Loucy (cell line): ENCODE results near the gene NUDT3.

Experiments used
- H2AFZ ChIP-seq: fragments of 200-600 bp; sonication (generic); 2 replicates; pipeline ENCODE4 v1.6.0; 2016; ENCODE audit warnings: antibody characterized with exemption, mild to moderate bottlenecking, low read length, moderate library complexity
- H3F3A ChIP-seq: fragments of 200-600 bp; 2 replicates; pipeline ENCODE4 v1.6.0; 2016; ENCODE audit warnings: antibody characterized with exemption, low read depth, mild to moderate bottlenecking
- H3K27me3 ChIP-seq: fragments of 200-600 bp; sonication (generic); 2 replicates; pipeline ENCODE4 v1.6.1; 2014; ENCODE audit warnings: low read length, mild to moderate bottlenecking; ENCODE audit not compliant: insufficient read depth, poor library complexity, severe bottlenecking
- H3K36me3 ChIP-seq: fragments of 200-600 bp; sonication (generic); 2 replicates; pipeline ENCODE4 v1.6.1; 2016; ENCODE audit warnings: low read length; ENCODE audit not compliant: insufficient read depth
- H3K4me1 ChIP-seq: fragments of 200-600 bp; sonication (generic); 2 replicates; pipeline ENCODE4 v1.5.1; 2014; ENCODE audit warnings: low read length, mild to moderate bottlenecking; ENCODE audit not compliant: insufficient read depth, poor library complexity, severe bottlenecking
- H3K4me2 ChIP-seq: fragments of 200-600 bp; sonication (generic); 2 replicates; pipeline ENCODE4 v1.6.0; 2014; ENCODE audit warnings: antibody characterized with exemption, low read length, low read depth, mild to moderate bottlenecking; ENCODE audit not compliant: poor library complexity, severe bottlenecking
- H3K4me3 ChIP-seq: fragments of 200-600 bp; sonication (generic); 2 replicates; pipeline ENCODE4 v1.5.1; 2014; ENCODE audit warnings: low read length, mild to moderate bottlenecking, mixed read lengths; ENCODE audit not compliant: poor library complexity, severe bottlenecking
- H3K79me2 ChIP-seq: fragments of 200-600 bp; sonication (generic); 2 replicates; pipeline ENCODE4 v1.6.1; 2014; ENCODE audit warnings: low read length; ENCODE audit not compliant: insufficient read depth
- H3K9ac ChIP-seq: fragments of 200-600 bp; sonication (generic); 2 replicates; pipeline ENCODE4 v1.6.0; 2014; ENCODE audit warnings: mild to moderate bottlenecking, low read depth, low read length, moderate library complexity; ENCODE audit not compliant: poor library complexity, severe bottlenecking
- H3K9me2 ChIP-seq: fragments of 200-600 bp; sonication (generic); replicated peaks from 2 replicates; pipeline ENCODE4 v1.6.1; 2016; ENCODE audit warnings: low read depth, low read length, mixed read lengths
- H3K9me3 ChIP-seq: fragments of 200-600 bp; sonication (generic); 2 replicates; pipeline ENCODE4 v1.6.1; 2014; ENCODE audit warnings: mild to moderate bottlenecking, antibody characterized with exemption, low read length, low read depth; ENCODE audit not compliant: insufficient read depth
- H4K20me1 ChIP-seq: fragments of 200-600 bp; sonication (generic); 2 replicates; pipeline ENCODE4 v1.6.0; 2014; ENCODE audit warnings: antibody characterized with exemption, low read length, mild to moderate bottlenecking; ENCODE audit not compliant: insufficient read depth, poor library complexity, severe bottlenecking
- EZH2phosphoT487 ChIP-seq: fragments of 200-600 bp; IDR thresholded peaks from 2 replicates; pipeline ENCODE4 v1.6.1; 2018; ENCODE audit warnings: antibody characterized with exemption, mild to moderate bottlenecking, moderate library complexity, borderline replicate concordance
- TF ChIP-seq, protein P1 (sequence below): fragments of 200-600 bp; sonication (generic); conservative IDR thresholded peaks from 2 replicates; pipeline ENCODE4 v1.5.1; 2014; ENCODE audit warnings: mild to moderate bottlenecking, antibody characterized with exemption, low read length

Gene NUDT3

DNA sequence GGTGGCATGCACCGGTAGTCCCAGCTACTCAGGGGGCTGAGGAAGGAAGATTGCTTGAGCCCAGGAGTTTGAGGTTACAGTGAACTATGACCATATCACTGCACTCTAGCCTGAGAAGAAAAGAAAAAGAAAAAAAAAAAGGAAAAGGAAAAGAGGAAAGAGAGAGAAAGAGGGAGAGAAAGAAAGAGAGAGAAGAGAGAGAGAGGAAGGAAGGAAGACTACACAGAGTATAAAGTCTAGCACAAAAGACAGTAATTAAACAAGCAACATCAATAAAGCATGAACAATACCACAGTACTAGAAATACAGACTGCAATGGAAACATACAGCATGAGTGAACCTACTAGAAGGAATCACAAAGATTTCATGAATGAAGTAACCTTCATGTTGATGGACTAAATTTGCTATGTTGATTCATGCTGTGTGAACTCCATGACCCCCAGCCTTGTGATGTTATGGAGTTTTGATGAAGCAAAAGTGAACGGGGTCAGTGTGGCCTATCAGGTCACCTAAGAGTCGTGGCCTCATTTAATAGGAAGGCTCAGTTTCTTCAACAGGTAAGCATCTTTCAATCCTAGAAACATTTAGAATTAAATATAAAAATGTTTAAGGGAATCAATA is 57.6 kb downstream of the NUDT3 start:
- no peaks in the 10 kb centered on the region for H4K20me1 ChIP-seq
- no peak overlapping the region for H3K9ac ChIP-seq
- TF ChIP-seq, protein P1, sequence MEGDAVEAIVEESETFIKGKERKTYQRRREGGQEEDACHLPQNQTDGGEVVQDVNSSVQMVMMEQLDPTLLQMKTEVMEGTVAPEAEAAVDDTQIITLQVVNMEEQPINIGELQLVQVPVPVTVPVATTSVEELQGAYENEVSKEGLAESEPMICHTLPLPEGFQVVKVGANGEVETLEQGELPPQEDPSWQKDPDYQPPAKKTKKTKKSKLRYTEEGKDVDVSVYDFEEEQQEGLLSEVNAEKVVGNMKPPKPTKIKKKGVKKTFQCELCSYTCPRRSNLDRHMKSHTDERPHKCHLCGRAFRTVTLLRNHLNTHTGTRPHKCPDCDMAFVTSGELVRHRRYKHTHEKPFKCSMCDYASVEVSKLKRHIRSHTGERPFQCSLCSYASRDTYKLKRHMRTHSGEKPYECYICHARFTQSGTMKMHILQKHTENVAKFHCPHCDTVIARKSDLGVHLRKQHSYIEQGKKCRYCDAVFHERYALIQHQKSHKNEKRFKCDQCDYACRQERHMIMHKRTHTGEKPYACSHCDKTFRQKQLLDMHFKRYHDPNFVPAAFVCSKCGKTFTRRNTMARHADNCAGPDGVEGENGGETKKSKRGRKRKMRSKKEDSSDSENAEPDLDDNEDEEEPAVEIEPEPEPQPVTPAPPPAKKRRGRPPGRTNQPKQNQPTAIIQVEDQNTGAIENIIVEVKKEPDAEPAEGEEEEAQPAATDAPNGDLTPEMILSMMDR: no peak
- no peak for TF ChIP-seq EZH2phosphoT487
- no peak overlapping the region for H3K4me2 ChIP-seq
- peaks cover 27% of the 10 kb centered on the region for H3K4me1 ChIP-seq
- H3K4me3 ChIP-seq: no peak overlapping the region
- no peak overlapping the region for H2AFZ ChIP-seq
- H3K36me3 ChIP-seq: peaks cover 14% of the 10 kb centered on the region; the same call in 1 of the 2 replicates
- no peaks in the 10 kb centered on the region for H3K27me3 ChIP-seq
- no peaks in the 10 kb centered on the region for H3K9me2 ChIP-seq
- no peaks in the 10 kb centered on the region for H3K9me3 ChIP-seq
- no peaks in the 10 kb centered on the region for H3F3A ChIP-seq
- peaks cover 15% of the 10 kb centered on the region; the same call in 1 of the 2 replicates for H3K79me2 ChIP-seq

DNA sequence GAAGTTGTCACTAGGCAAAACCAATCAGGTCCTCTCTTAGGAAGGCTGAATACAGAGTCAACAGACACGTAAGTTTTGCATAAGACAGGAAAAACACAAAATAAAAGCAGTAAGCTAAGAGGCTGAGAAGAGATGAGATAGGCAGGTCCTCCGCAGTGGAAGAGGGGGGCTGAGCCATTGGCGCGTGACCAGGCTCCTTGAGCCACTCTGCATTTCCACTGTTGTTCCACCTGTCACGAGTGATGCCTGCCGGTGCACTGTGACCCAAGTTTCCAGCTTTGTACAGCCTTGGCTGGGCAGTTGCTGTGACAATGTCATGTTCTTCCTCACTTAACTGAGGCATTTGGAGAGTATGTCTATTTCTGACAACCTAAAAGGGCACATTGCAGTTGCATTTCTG is 58.6 kb downstream of the NUDT3 start:
- Histone ChIP-seq H3K27me3 (no peaks in the 10 kb centered on the region), H3K4me2 (no peak overlapping the region), H3K4me3 (no peak overlapping the region), H3F3A (no peaks in the 10 kb centered on the region), H3K79me2 (peaks cover 15% of the 10 kb centered on the region; the same call in 1 of the 2 replicates), H3K36me3 (peaks cover 3% of the 10 kb centered on the region; the same call in 1 of the 2 replicates), H3K9me3 (no peaks in the 10 kb centered on the region), H2AFZ (no peak overlapping the region), H4K20me1 (no peaks in the 10 kb centered on the region), H3K9me2 (no peaks in the 10 kb centered on the region), H3K9ac (no peak overlapping the region), H3K4me1 (peaks cover 27% of the 10 kb centered on the region)
- no peak for TF ChIP-seq EZH2phosphoT487
- TF ChIP-seq, protein P1: no peak

DNA sequence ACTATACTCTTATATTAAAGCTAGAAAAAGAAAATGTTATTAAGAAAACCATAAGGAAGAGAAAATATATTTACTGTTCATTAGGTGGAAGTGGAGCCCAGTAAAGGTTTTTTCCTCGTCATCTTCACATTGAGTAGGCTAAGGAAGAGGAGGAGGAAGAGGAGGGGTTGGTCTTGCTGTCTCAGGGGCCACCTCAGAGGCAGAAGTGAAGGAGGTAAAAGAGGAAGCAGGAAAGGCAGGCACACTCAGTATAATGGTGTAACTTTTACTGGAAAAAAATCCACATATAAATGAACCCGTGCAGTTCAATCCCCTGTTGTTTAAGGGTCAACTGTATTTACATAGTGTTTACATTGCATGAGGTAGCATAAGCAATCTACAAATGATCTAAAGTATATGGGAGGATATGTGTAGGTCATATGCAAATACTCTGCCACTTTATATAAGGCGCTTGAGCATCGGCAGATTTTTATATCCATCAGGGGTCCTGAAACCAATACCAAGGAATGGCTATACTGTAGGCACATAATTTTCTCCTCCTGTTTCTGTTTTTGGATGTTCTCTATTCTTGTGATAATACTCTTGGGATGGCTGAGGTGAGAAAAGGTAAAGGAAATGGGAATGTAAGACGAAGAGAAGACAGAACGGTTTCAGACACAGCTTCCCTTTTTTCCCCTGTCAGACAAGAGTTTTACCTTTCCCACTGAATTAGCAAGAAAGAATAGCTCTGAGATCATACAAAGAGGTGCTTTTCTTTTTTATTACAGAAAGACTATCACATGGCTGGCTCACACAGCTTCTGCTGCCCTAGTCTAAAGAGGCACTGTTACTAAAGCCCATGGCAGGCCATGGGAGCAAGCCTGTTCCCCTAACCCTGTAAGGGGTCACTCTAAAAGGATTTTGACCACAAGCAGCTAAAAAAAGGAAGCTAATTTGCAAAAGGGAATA is 59.9 kb downstream of the NUDT3 start:
- H3K36me3 ChIP-seq: no peaks in the 10 kb centered on the region; the same call in 1 of the 2 replicates
- peaks cover 10% of the 10 kb centered on the region; the same call in 1 of the 2 replicates for H3K79me2 ChIP-seq
- peaks cover 22% of the 10 kb centered on the region for H3K4me1 ChIP-seq
- no peaks in the 10 kb centered on the region for H3F3A ChIP-seq
- H3K9ac ChIP-seq: peak overlapping the region; percentile 12
- H3K4me3 ChIP-seq: no peak overlapping the region
- TF ChIP-seq, protein P1: no peak
- TF ChIP-seq EZH2phosphoT487: no peak
- H3K9me3 ChIP-seq: no peaks in the 10 kb centered on the region
- no peak overlapping the region for H2AFZ ChIP-seq
- H3K4me2 ChIP-seq: peak overlapping the region; percentile 2
- no peaks in the 10 kb centered on the region for H4K20me1 ChIP-seq
- H3K27me3 ChIP-seq: no peaks in the 10 kb centered on the region
- H3K9me2 ChIP-seq: no peaks in the 10 kb centered on the region
